GM18951 (cell line): ENCODE results near the gene SPSB1.

Experiments
- POLR2A ChIP-seq: IDR thresholded peaks from 4 replicates; pipeline ENCODE4 v1.6.1; 2011; ENCODE audit warnings: mild to moderate bottlenecking; ENCODE audit not compliant: insufficient read length, insufficient read depth; ENCODE audit errors: extremely low read depth
- in situ Hi-C: fragments of 300-500 bp; cut with MboI; formaldehyde crosslinking; loops from one replicate; pipeline ENCODE4 v1.12.0; 2022; ENCODE audit warnings: low sequenced_read_pairs, mixed read lengths, inconsistent platforms; ENCODE audit not compliant: unreplicated experiment

The SPSB1 gene

GRCh38 chr1:9317591-9318417 lies 25.1 kb downstream of the SPSB1 start:
- TF ChIP-seq POLR2A: no peak
- in situ Hi-C loops: no loop called here

GRCh38 chr1:9319208-9319788 lies 26.6 kb downstream of the SPSB1 start:
- in situ Hi-C loops: no loop called here
- TF ChIP-seq POLR2A: no peak

- in situ Hi-C loops: no loop called here
- TF ChIP-seq POLR2A: no peak
Measured at GRCh38 chr1:9319789-9320519, 27.3 kb downstream of the SPSB1 start.

- in situ Hi-C loops: no loop called here
- TF ChIP-seq POLR2A: no peak
Measured at GRCh38 chr1:9320520-9321479, 28.1 kb downstream of the SPSB1 start.

GRCh38 chr1:9321480-9321849 lies 28.8 kb downstream of the SPSB1 start:
- in situ Hi-C loops: no loop called here
- TF ChIP-seq POLR2A: no peak

- in situ Hi-C loops: no loop called here
- TF ChIP-seq POLR2A: no peak
Measured at GRCh38 chr1:9321986-9322660, 29.4 kb downstream of the SPSB1 start.

GRCh38 chr1:9322661-9323244 lies 30.1 kb downstream of the SPSB1 start:
- in situ Hi-C loops: no loop called here
- TF ChIP-seq POLR2A: no peak

- in situ Hi-C loops: no loop called here
- no peak for TF ChIP-seq POLR2A
Measured at GRCh38 chr1:9324246-9325096, 31.8 kb downstream of the SPSB1 start.

GRCh38 chr1:9326596-9326995 lies 33.9 kb downstream of the SPSB1 start:
- in situ Hi-C loops: no loop called here
- no peak for TF ChIP-seq POLR2A

GRCh38 chr1:9328201-9328600 lies 35.5 kb downstream of the SPSB1 start:
- no peak for TF ChIP-seq POLR2A
- in situ Hi-C loops: no loop called here

- in situ Hi-C loops: no loop called here
- TF ChIP-seq POLR2A: no peak
Measured at GRCh38 chr1:9328715-9329114, 36.0 kb downstream of the SPSB1 start.
